OCI-LY3 (cell line): ENCODE results near the gene AARS2.

Source experiments
- EZH2phosphoT487 ChIP-seq: fragments of 200-600 bp; shearing (Covaris generic); IDR thresholded peaks from 2 replicates; pipeline ENCODE4 v1.6.1; 2018; ENCODE audit warnings: antibody characterized with exemption, mixed run types, low read depth
- TF ChIP-seq, protein P1 (sequence below): fragments of 200-600, 300-600 bp; sonication (generic); IDR thresholded peaks from 2 replicates; pipeline ENCODE4 v1.5.1; 2014; ENCODE audit warnings: antibody characterized with exemption, low read length, low read depth

DNA sequence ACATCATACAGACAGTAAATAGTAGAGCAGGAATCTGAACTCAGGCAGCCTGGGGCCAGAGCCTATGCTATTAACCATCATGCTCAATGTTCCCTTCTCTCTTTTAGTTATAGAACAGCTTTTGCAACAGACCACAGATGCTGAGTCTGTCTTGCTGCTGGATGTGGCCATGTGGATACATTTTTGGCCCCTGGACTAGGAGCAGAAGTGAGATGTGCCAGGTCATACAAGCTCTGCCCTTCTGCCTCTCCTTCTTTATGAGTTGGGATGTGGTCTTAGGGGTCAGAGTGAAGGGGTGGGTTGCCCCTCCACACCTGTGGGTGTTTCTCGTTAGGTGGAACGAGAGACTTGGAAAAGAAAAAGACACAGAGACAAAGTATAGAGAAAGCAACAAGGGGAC is 14.6 kb upstream of the AARS2 start:
- TF ChIP-seq EZH2phosphoT487 = no peak
- TF ChIP-seq, protein P1, sequence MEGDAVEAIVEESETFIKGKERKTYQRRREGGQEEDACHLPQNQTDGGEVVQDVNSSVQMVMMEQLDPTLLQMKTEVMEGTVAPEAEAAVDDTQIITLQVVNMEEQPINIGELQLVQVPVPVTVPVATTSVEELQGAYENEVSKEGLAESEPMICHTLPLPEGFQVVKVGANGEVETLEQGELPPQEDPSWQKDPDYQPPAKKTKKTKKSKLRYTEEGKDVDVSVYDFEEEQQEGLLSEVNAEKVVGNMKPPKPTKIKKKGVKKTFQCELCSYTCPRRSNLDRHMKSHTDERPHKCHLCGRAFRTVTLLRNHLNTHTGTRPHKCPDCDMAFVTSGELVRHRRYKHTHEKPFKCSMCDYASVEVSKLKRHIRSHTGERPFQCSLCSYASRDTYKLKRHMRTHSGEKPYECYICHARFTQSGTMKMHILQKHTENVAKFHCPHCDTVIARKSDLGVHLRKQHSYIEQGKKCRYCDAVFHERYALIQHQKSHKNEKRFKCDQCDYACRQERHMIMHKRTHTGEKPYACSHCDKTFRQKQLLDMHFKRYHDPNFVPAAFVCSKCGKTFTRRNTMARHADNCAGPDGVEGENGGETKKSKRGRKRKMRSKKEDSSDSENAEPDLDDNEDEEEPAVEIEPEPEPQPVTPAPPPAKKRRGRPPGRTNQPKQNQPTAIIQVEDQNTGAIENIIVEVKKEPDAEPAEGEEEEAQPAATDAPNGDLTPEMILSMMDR = no peak
